Measurements from ENCODE around the gene TSR3. TPM values are rescaled to one million over a fixed set of nuclear protein-coding genes. Genes with fewer than 3 reads are reported as not detected.

Gene TSR3
- polyA plus RNA-seq, 3 donors = 23.2 to 73.1 (median 48.2) TPM

DNA sequence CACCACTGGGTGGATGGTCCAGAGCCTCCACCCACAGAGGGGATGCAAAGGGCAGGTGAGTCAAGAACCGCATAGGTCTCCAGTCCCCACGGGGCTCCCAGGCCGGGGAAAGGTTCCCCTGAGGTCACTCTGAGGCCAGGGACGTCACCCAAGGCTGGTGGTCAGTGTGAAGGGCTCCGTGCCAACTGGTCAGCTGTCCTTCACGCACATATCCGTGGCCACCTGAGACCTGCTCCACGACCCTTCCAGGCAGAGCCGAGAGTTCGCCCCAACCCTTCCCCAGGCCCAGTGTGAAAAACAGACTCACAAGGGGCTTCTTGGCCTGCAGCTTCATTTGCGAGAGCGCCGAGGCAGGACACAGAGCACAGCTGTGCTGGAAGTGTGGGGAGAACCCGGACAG, 2.8 kb downstream of the TSR3 start:
- peaks cover 18% of the 10 kb centered on the region in 2 donors for H3K36me3 ChIP-seq (replicated peaks in 1 of 2; ENCODE audit: control insufficient read depth in 1 of 2, insufficient read depth in 2 of 2, low read length in 2 of 2)
- WGBS (ENCODE audit: insufficient coverage) = 100% methylated on average over 12 of the region's 14 CpGs
- peaks cover 0 to 2% (median 2%) of the 10 kb centered on the region in 3 donors for H3K27me3 Mint-ChIP-seq (ENCODE audit: low read depth in 3 of 3)
- H3K9me3 Mint-ChIP-seq = peaks cover 0 to 3% (median 0%) of the 10 kb centered on the region in 7 donors
- H3K4me3 Mint-ChIP-seq = no peak overlapping the region
- TF ChIP-seq, protein P1, sequence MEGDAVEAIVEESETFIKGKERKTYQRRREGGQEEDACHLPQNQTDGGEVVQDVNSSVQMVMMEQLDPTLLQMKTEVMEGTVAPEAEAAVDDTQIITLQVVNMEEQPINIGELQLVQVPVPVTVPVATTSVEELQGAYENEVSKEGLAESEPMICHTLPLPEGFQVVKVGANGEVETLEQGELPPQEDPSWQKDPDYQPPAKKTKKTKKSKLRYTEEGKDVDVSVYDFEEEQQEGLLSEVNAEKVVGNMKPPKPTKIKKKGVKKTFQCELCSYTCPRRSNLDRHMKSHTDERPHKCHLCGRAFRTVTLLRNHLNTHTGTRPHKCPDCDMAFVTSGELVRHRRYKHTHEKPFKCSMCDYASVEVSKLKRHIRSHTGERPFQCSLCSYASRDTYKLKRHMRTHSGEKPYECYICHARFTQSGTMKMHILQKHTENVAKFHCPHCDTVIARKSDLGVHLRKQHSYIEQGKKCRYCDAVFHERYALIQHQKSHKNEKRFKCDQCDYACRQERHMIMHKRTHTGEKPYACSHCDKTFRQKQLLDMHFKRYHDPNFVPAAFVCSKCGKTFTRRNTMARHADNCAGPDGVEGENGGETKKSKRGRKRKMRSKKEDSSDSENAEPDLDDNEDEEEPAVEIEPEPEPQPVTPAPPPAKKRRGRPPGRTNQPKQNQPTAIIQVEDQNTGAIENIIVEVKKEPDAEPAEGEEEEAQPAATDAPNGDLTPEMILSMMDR (IDR thresholded peaks at IDR 0.05) = no peak
- no peaks in the 10 kb centered on the region for H3K27me3 ChIP-seq (ENCODE audit: control insufficient read depth in 2 of 2, insufficient read depth in 2 of 2, low read length in 2 of 2)
- H3K4me3 ChIP-seq (replicated peaks in 1 of 3; ENCODE audit: low read depth in 2 of 3, low read length in 3 of 3) = no peak overlapping the region
- H2AFZ ChIP-seq (ENCODE audit: insufficient read depth, low read depth, low read length, poor library complexity, severe bottlenecking) = no peak overlapping the region
- H4K20me1 ChIP-seq (ENCODE audit: insufficient read depth, low read length) = peaks cover 32% of the 10 kb centered on the region
- H3K4me1 Mint-ChIP-seq = peaks cover 29% of the 10 kb centered on the region
- intact Hi-C loops (cut with micrococcal nuclease) = loop anchor here in 1 of 2 donors (5.0 kb wide), 1 partner anchor 37 kb away; no protein-coding TSS in a partner anchor
- peaks cover 21 to 30% of the 10 kb centered on the region in 2 donors for H3K4me1 ChIP-seq (ENCODE audit: control insufficient read depth in 1 of 2, insufficient read depth in 2 of 2, low read length in 2 of 2)
- no peak overlapping the region for H3K4me2 ChIP-seq (replicated peaks; ENCODE audit: extremely low read depth, low read length, poor library complexity, severe bottlenecking)
- DNase-seq = no peak
- no peaks in the 10 kb centered on the region for H3K9me3 ChIP-seq (replicated peaks in 1 of 2; ENCODE audit: control insufficient read depth in 1 of 2, insufficient read depth in 1 of 2, low read length in 2 of 2)
- H3K36me3 Mint-ChIP-seq = peaks cover 16 to 29% of the 10 kb centered on the region in 2 donors
- no peak overlapping the region for H3K27ac ChIP-seq (ENCODE audit: low read depth in 1 of 2, low read length in 2 of 2)
- no peak overlapping the region for H3K9ac ChIP-seq (ENCODE audit: insufficient read depth, low read length, poor library complexity, severe bottlenecking)
- no peak overlapping the region for H3K27ac Mint-ChIP-seq
- peaks cover 34% of the 10 kb centered on the region for H3K79me2 ChIP-seq (ENCODE audit: insufficient read depth, low read length)

DNA sequence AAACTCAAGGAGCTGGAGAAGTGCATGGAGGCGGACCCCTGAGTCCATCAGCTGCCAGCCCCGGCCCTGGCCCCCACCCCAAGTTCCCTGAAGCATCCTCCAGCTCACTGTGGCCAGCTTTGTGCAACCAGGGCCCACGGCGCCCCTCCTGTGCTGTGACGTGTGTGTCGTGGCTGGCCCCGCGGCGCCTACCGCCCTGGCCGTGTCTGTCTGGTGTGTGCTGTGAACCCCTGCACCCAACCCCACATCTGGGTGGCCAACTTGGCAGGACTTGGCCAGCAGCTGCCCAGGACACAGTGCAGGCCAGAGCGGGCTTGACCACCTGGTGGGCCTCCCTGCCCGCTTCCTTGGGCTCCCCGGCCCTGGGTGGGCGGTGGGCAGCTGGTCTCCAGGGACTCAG, 3.2 kb downstream of the TSR3 start:
- Mint-ChIP-seq H3K36me3 (peaks cover 14 to 28% of the 10 kb centered on the region in 2 donors), H3K4me3 (no peak overlapping the region), H3K27ac (no peak overlapping the region), H3K9me3 (peaks cover 0 to 3% (median 0%) of the 10 kb centered on the region in 7 donors), H3K4me1 (peaks cover 25% of the 10 kb centered on the region), H3K27me3 (ENCODE audit: low read depth in 3 of 3) (peaks cover 0 to 2% (median 2%) of the 10 kb centered on the region in 3 donors)
- Histone ChIP-seq H3K4me3 (replicated peaks in 1 of 3; ENCODE audit: low read depth in 2 of 3, low read length in 3 of 3) (no peak overlapping the region), H4K20me1 (ENCODE audit: insufficient read depth, low read length) (peaks cover 27% of the 10 kb centered on the region), H3K79me2 (ENCODE audit: insufficient read depth, low read length) (peaks cover 30% of the 10 kb centered on the region), H3K4me1 (ENCODE audit: control insufficient read depth in 1 of 2, insufficient read depth in 2 of 2, low read length in 2 of 2) (peaks cover 22 to 29% of the 10 kb centered on the region in 2 donors), H2AFZ (ENCODE audit: insufficient read depth, low read depth, low read length, poor library complexity, severe bottlenecking) (no peak overlapping the region), H3K9me3 (replicated peaks in 1 of 2; ENCODE audit: control insufficient read depth in 1 of 2, insufficient read depth in 1 of 2, low read length in 2 of 2) (no peaks in the 10 kb centered on the region), H3K27ac (ENCODE audit: low read depth in 1 of 2, low read length in 2 of 2) (no peak overlapping the region), H3K27me3 (ENCODE audit: control insufficient read depth in 2 of 2, insufficient read depth in 2 of 2, low read length in 2 of 2) (no peaks in the 10 kb centered on the region), H3K4me2 (replicated peaks; ENCODE audit: extremely low read depth, low read length, poor library complexity, severe bottlenecking) (no peak overlapping the region), H3K36me3 (replicated peaks in 1 of 2; ENCODE audit: control insufficient read depth in 1 of 2, insufficient read depth in 2 of 2, low read length in 2 of 2) (peaks cover 18% of the 10 kb centered on the region in 2 donors), H3K9ac (ENCODE audit: insufficient read depth, low read length, poor library complexity, severe bottlenecking) (no peak overlapping the region)
- intact Hi-C loops (cut with micrococcal nuclease) = loop anchor here in 1 of 2 donors (5.0 kb wide), 1 partner anchor 36 kb away; no protein-coding TSS in a partner anchor
- 93% methylated on average over 15 of the region's 15 CpGs for WGBS (ENCODE audit: insufficient coverage)
- no peak for DNase-seq
- TF ChIP-seq, protein P1 (IDR thresholded peaks at IDR 0.05) = no peak

Data from CD14-positive monocyte (primary cell).